HG02840 (cell line): ENCODE results near the gene CREBBP.

Experiments used
- ATAC-seq: cut with Tn5 transposase; IDR thresholded peaks from one replicate; pipeline ENCODE4 v1.9.1; 2021; ENCODE audit warnings: mild to moderate bottlenecking, moderate library complexity, moderate number of reproducible peaks; ENCODE audit not compliant: unreplicated experiment, low FRiP score

CREBBP gene

GRCh38 chr16:3690980-3691720, 189.4 kb downstream of the CREBBP start:
- no peak for ATAC-seq

- ATAC-seq, result peak; percentile 71
Observed at GRCh38 chr16:3690470-3690928, 190.0 kb downstream of the CREBBP start.

- no peak for ATAC-seq
Observed at GRCh38 chr16:3689731-3690130, 190.8 kb downstream of the CREBBP start.

GRCh38 chr16:3687792-3688191, 192.7 kb downstream of the CREBBP start:
- no peak for ATAC-seq

- no peak for ATAC-seq
Observed at GRCh38 chr16:3687021-3687420, 193.5 kb downstream of the CREBBP start.

GRCh38 chr16:3681206-3681605, 199.3 kb downstream of the CREBBP start:
- no peak for ATAC-seq

GRCh38 chr16:3677994-3678393, 202.5 kb downstream of the CREBBP start:
- no peak for ATAC-seq

- ATAC-seq, result no peak
Observed at GRCh38 chr16:3675601-3676130, 204.8 kb downstream of the CREBBP start.
